WTC11 (cell line): ENCODE measurements around the gene TANGO6. TPM values are rescaled to one million over a fixed set of nuclear protein-coding genes. Genes with fewer than 3 reads are reported as not detected.

ENCODE experiments used
- ATAC-seq: fragments of 200-7000 bp; cut with Tn5 transposase; 2 replicates; pipeline ENCODE4 v1.10.0; 2021; ENCODE audit warnings: mild to moderate bottlenecking, moderate library complexity
- CTCF ChIA-PET: fragments of 300-600 bp; sonication (Branson Sonifier 250); formaldehyde crosslinking; loops from one replicate; lab custom pipeline; 2021; ENCODE audit warnings: antibody characterized with exemption; lab: Charles Lee
- POLR2A ChIA-PET: fragments of 350-600 bp; sonication (Branson Sonifier 250); formaldehyde crosslinking; loops from one replicate; lab custom pipeline; 2021; ENCODE audit warnings: antibody characterized with exemption; lab: Charles Lee
- DNase-seq: peaks from one replicate; pipeline ENCODE4 v3.0.0; 2021; ENCODE audit warnings: low spot score
- H3K27ac Mint-ChIP-seq: 2 replicates; pipeline ENCODE4 v1.8.0; 2021; ENCODE audit warnings: mixed read lengths
- H3K27me3 Mint-ChIP-seq: 2 replicates; pipeline ENCODE4 v1.8.0; 2021; ENCODE audit warnings: low read depth, mild to moderate bottlenecking, moderate library complexity, mixed read lengths
- H3K36me3 Mint-ChIP-seq: 2 replicates; pipeline ENCODE4 v1.8.0; 2021; ENCODE audit warnings: mixed read lengths
- H3K4me1 Mint-ChIP-seq: 2 replicates; pipeline ENCODE4 v1.8.0; 2022; ENCODE audit warnings: mixed read lengths
- H3K4me3 Mint-ChIP-seq: 2 replicates; pipeline ENCODE4 v1.8.0; 2021; ENCODE audit warnings: mild to moderate bottlenecking, moderate library complexity, mixed read lengths
- H3K9me3 Mint-ChIP-seq: 2 replicates; pipeline ENCODE4 v1.8.0; 2021; ENCODE audit warnings: mixed read lengths
- CBFB ChIP-seq: sonication (generic); formaldehyde crosslinking; IDR thresholded peaks from 2 replicates; pipeline ENCODE4 v1.8.1; 2022; ENCODE audit warnings: mild to moderate bottlenecking, low read depth, missing genetic modification reagents
- E2F4 ChIP-seq: sonication (generic); formaldehyde crosslinking; IDR thresholded peaks from 2 replicates; pipeline ENCODE4 v1.8.1; 2022; ENCODE audit warnings: low read depth, mild to moderate bottlenecking, moderate library complexity, missing genetic modification reagents, borderline replicate concordance
- ETV6 ChIP-seq: sonication (generic); formaldehyde crosslinking; IDR thresholded peaks from 2 replicates; pipeline ENCODE4 v1.8.1; 2022; ENCODE audit warnings: mild to moderate bottlenecking, missing genetic modification reagents
- FOXK1 ChIP-seq: sonication (generic); formaldehyde crosslinking; IDR thresholded peaks from 2 replicates; pipeline ENCODE4 v1.8.0; 2022; ENCODE audit warnings: mild to moderate bottlenecking, moderate library complexity, missing genetic modification reagents
- MXD4 ChIP-seq: fragments of 250-450 bp; sonication (Bioruptor Pico); IDR thresholded peaks from 2 replicates; pipeline ENCODE4 v1.8.0; 2021; ENCODE audit warnings: mild to moderate bottlenecking, moderate library complexity, borderline replicate concordance
- MYBL2 ChIP-seq: sonication (generic); formaldehyde crosslinking; IDR thresholded peaks from 2 replicates; pipeline ENCODE4 v1.8.1; 2023; ENCODE audit warnings: mild to moderate bottlenecking, moderate library complexity, missing genetic modification reagents
- NR3C1 ChIP-seq: sonication (generic); formaldehyde crosslinking; conservative IDR thresholded peaks from 2 replicates; pipeline ENCODE4 v1.8.1; 2023; ENCODE audit warnings: low read depth, mild to moderate bottlenecking, missing genetic modification reagents
- PRRX2 ChIP-seq: fragments of 250-450 bp; sonication (Bioruptor Pico); IDR thresholded peaks from 2 replicates; pipeline ENCODE4 v1.8.0; 2021; ENCODE audit warnings: mild to moderate bottlenecking
- RELA ChIP-seq: sonication (generic); formaldehyde crosslinking; IDR thresholded peaks from 2 replicates; pipeline ENCODE4 v1.8.1; 2022; ENCODE audit warnings: missing genetic modification reagents, mild to moderate bottlenecking, borderline replicate concordance
- SOX15 ChIP-seq: fragments of 250-450 bp; sonication (Bioruptor Pico); IDR thresholded peaks from 2 replicates; pipeline ENCODE4 v1.9.0; 2021; ENCODE audit warnings: mild to moderate bottlenecking
- TEAD1 ChIP-seq: sonication (generic); formaldehyde crosslinking; IDR thresholded peaks from 2 replicates; pipeline ENCODE4 v1.8.0; 2022; ENCODE audit warnings: mild to moderate bottlenecking, missing genetic modification reagents
- USF2 ChIP-seq: sonication (generic); formaldehyde crosslinking; IDR thresholded peaks from 2 replicates; pipeline ENCODE4 v1.8.1; 2023; ENCODE audit warnings: mild to moderate bottlenecking, missing genetic modification reagents, moderate library complexity
- ZBTB21 ChIP-seq: sonication (generic); formaldehyde crosslinking; IDR thresholded peaks from 2 replicates; pipeline ENCODE4 v1.8.1; 2023; ENCODE audit warnings: mild to moderate bottlenecking, missing genetic modification reagents, borderline replicate concordance
- ZNF121 ChIP-seq: sonication (generic); formaldehyde crosslinking; IDR thresholded peaks from 2 replicates; pipeline ENCODE4 v1.8.0; 2023; ENCODE audit warnings: missing genetic modification reagents
- ZNF281 ChIP-seq: sonication (generic); formaldehyde crosslinking; IDR thresholded peaks from 2 replicates; pipeline ENCODE4 v1.8.0; 2023; ENCODE audit warnings: mild to moderate bottlenecking, missing genetic modification reagents
- ZNF416 ChIP-seq: fragments of 250-450 bp; sonication (Bioruptor Pico); IDR thresholded peaks from 2 replicates; pipeline ENCODE4 v1.9.0; 2021; ENCODE audit warnings: mild to moderate bottlenecking, inconsistent platforms
- ZNF423 ChIP-seq: fragments of 250-450 bp; sonication (Bioruptor Pico); IDR thresholded peaks from 2 replicates; pipeline ENCODE4 v2.1.2; 2022; ENCODE audit warnings: mild to moderate bottlenecking, moderate library complexity
- total RNA-seq: library from RNA; stranded (reverse); gene quantifications from 3 replicates; pipeline ENCODE4 v1.2.3, GENCODE V29; 2021
- TF ChIP-seq, protein P1 (sequence below): fragments of 250-450 bp; sonication (Bioruptor Pico); IDR thresholded peaks from 2 replicates; pipeline ENCODE4 v1.8.0; 2021; ENCODE audit warnings: mild to moderate bottlenecking
- TF ChIP-seq, protein P2 (sequence below): sonication (generic); formaldehyde crosslinking; IDR thresholded peaks from 2 replicates; pipeline ENCODE4 v1.8.1; 2022; ENCODE audit warnings: missing genetic modification reagents, borderline replicate concordance
- TF ChIP-seq, protein P3 (sequence below): sonication (generic); formaldehyde crosslinking; IDR thresholded peaks from 2 replicates; pipeline ENCODE4 v1.8.0; 2022; ENCODE audit warnings: mild to moderate bottlenecking, missing genetic modification reagents
- TF ChIP-seq, protein P4 (sequence below): sonication (generic); formaldehyde crosslinking; IDR thresholded peaks from 2 replicates; pipeline ENCODE4 v1.8.1; 2023; ENCODE audit warnings: mild to moderate bottlenecking, moderate library complexity, missing genetic modification reagents
- TF ChIP-seq, protein P5 (sequence below): fragments of 200-600 bp; IDR thresholded peaks from 2 replicates; pipeline ENCODE4 v1.8.0; 2022; ENCODE audit warnings: antibody characterized with exemption
- TF ChIP-seq, protein P6 (sequence below): sonication (generic); formaldehyde crosslinking; IDR thresholded peaks from 2 replicates; pipeline ENCODE4 v1.8.1; 2023; ENCODE audit warnings: mild to moderate bottlenecking, missing genetic modification reagents, moderate library complexity
- TF ChIP-seq, protein P7 (sequence below): sonication (generic); formaldehyde crosslinking; IDR thresholded peaks from 2 replicates; pipeline ENCODE4 v1.8.1; 2023; ENCODE audit warnings: mild to moderate bottlenecking, missing genetic modification reagents

The TANGO6 gene
- total RNA-seq, 1 experiment from 2014 or later, result 15.6 TPM

- POLR2A ChIA-PET, result no interaction called here
- no peaks in the 10 kb centered on the region for H3K9me3 Mint-ChIP-seq
- H3K27me3 Mint-ChIP-seq, result no peaks in the 10 kb centered on the region
- peak overlapping the region; percentile 27; the same call in 1 of the 2 replicates for H3K27ac Mint-ChIP-seq
- peak overlapping the region; percentile 30 for H3K4me3 Mint-ChIP-seq
- peaks cover 36% of the 10 kb centered on the region for H3K4me1 Mint-ChIP-seq
- peak; percentile 66 for DNase-seq
- CTCF ChIA-PET, result interaction anchor here (0.6 to 1.8 kb wide), 11 partner anchors 16 to 443 kb away, joined by 3 to 8 read pairs (median 3); partner anchors contain the start of gene HAS3
- peak; percentile 59 for ATAC-seq
- peaks cover 7% of the 10 kb centered on the region; the same call in 1 of the 2 replicates for H3K36me3 Mint-ChIP-seq
- TF ChIP-seq, protein P1, sequence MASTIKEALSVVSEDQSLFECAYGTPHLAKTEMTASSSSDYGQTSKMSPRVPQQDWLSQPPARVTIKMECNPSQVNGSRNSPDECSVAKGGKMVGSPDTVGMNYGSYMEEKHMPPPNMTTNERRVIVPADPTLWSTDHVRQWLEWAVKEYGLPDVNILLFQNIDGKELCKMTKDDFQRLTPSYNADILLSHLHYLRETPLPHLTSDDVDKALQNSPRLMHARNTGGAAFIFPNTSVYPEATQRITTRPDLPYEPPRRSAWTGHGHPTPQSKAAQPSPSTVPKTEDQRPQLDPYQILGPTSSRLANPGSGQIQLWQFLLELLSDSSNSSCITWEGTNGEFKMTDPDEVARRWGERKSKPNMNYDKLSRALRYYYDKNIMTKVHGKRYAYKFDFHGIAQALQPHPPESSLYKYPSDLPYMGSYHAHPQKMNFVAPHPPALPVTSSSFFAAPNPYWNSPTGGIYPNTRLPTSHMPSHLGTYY (CRISPR knock-in tag), result no peak
- TF ChIP-seq FOXK1 (CRISPR knock-in tag) (no peak), ZNF281 (peak; percentile 77), E2F4 (CRISPR knock-in tag) (no peak), ZNF416 (CRISPR knock-in tag) (no peak), ZBTB21 (CRISPR knock-in tag) (0 out of 2 replicates have a peak, but pooled peaks have one; percentile 44), RELA (CRISPR knock-in tag) (no peak), MXD4 (CRISPR knock-in tag) (no peak), CBFB (CRISPR knock-in tag) (no peak), PRRX2 (CRISPR knock-in tag) (no peak), ZNF423 (CRISPR knock-in tag) (peak; percentile 60), SOX15 (CRISPR knock-in tag) (no peak), TEAD1 (CRISPR knock-in tag) (no peak), ETV6 (CRISPR knock-in tag) (no peak), ZNF121 (CRISPR knock-in tag) (no peak), MYBL2 (CRISPR knock-in tag) (no peak), USF2 (no peak), NR3C1 (CRISPR knock-in tag) (no peak)
- TF ChIP-seq, protein P2, sequence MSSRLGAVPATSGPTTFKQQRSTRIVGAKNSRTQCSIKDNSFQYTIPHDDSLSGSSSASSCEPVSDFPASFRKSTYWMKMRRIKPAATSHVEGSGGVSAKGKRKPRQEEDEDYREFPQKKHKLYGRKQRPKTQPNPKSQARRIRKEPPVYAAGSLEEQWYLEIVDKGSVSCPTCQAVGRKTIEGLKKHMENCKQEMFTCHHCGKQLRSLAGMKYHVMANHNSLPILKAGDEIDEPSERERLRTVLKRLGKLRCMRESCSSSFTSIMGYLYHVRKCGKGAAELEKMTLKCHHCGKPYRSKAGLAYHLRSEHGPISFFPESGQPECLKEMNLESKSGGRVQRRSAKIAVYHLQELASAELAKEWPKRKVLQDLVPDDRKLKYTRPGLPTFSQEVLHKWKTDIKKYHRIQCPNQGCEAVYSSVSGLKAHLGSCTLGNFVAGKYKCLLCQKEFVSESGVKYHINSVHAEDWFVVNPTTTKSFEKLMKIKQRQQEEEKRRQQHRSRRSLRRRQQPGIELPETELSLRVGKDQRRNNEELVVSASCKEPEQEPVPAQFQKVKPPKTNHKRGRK, result no peak
- TF ChIP-seq, protein P3, sequence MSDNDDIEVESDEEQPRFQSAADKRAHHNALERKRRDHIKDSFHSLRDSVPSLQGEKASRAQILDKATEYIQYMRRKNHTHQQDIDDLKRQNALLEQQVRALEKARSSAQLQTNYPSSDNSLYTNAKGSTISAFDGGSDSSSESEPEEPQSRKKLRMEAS (CRISPR knock-in tag), result no peak
- TF ChIP-seq, protein P4, sequence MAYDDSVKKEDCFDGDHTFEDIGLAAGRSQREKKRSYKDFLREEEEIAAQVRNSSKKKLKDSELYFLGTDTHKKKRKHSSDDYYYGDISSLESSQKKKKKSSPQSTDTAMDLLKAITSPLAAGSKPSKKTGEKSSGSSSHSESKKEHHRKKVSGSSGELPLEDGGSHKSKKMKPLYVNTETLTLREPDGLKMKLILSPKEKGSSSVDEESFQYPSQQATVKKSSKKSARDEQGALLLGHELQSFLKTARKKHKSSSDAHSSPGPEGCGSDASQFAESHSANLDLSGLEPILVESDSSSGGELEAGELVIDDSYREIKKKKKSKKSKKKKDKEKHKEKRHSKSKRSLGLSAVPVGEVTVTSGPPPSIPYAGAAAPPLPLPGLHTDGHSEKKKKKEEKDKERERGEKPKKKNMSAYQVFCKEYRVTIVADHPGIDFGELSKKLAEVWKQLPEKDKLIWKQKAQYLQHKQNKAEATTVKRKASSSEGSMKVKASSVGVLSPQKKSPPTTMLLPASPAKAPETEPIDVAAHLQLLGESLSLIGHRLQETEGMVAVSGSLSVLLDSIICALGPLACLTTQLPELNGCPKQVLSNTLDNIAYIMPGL (CRISPR knock-in tag), result no peak
- TF ChIP-seq, protein P5, sequence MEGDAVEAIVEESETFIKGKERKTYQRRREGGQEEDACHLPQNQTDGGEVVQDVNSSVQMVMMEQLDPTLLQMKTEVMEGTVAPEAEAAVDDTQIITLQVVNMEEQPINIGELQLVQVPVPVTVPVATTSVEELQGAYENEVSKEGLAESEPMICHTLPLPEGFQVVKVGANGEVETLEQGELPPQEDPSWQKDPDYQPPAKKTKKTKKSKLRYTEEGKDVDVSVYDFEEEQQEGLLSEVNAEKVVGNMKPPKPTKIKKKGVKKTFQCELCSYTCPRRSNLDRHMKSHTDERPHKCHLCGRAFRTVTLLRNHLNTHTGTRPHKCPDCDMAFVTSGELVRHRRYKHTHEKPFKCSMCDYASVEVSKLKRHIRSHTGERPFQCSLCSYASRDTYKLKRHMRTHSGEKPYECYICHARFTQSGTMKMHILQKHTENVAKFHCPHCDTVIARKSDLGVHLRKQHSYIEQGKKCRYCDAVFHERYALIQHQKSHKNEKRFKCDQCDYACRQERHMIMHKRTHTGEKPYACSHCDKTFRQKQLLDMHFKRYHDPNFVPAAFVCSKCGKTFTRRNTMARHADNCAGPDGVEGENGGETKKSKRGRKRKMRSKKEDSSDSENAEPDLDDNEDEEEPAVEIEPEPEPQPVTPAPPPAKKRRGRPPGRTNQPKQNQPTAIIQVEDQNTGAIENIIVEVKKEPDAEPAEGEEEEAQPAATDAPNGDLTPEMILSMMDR, result no peak
- TF ChIP-seq, protein P6, sequence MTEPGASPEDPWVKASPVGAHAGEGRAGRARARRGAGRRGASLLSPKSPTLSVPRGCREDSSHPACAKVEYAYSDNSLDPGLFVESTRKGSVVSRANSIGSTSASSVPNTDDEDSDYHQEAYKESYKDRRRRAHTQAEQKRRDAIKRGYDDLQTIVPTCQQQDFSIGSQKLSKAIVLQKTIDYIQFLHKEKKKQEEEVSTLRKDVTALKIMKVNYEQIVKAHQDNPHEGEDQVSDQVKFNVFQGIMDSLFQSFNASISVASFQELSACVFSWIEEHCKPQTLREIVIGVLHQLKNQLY (CRISPR knock-in tag), result no peak
- TF ChIP-seq, protein P7, sequence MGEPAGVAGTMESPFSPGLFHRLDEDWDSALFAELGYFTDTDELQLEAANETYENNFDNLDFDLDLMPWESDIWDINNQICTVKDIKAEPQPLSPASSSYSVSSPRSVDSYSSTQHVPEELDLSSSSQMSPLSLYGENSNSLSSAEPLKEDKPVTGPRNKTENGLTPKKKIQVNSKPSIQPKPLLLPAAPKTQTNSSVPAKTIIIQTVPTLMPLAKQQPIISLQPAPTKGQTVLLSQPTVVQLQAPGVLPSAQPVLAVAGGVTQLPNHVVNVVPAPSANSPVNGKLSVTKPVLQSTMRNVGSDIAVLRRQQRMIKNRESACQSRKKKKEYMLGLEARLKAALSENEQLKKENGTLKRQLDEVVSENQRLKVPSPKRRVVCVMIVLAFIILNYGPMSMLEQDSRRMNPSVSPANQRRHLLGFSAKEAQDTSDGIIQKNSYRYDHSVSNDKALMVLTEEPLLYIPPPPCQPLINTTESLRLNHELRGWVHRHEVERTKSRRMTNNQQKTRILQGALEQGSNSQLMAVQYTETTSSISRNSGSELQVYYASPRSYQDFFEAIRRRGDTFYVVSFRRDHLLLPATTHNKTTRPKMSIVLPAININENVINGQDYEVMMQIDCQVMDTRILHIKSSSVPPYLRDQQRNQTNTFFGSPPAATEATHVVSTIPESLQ (CRISPR knock-in tag), result no peak
Measured at GRCh38 chr16:68972013-68972412, 128.7 kb downstream of the TANGO6 start.
